HG02970 (cell line): ENCODE measurements around the gene STARD5.
A peak's percentile ranks its signal among the peaks of the same experiment; 100 is the strongest.
"Not testable (repeated sequence)": the region's sequence is repeated elsewhere in the genome, so short reads cannot be mapped to it uniquely, and the experiment has no call there.

Experiments used
- ATAC-seq: cut with Tn5 transposase; IDR thresholded peaks from one replicate; pipeline ENCODE4 v1.9.1; 2021; ENCODE audit warnings: mild to moderate bottlenecking, moderate library complexity, moderate number of reproducible peaks; ENCODE audit not compliant: unreplicated experiment, low FRiP score

Gene STARD5

GRCh38 chr15:81323944-81324881 is at the start of gene STARD5:
Gene STARD5, minus strand, starts transcription at chr15:81324141. Its CDS starts 42 bp downstream, at chr15:81324099.
- peak; percentile 99 for ATAC-seq

- ATAC-seq, result no peak
Measured at GRCh38 chr15:81373176-81373575, 49.2 kb upstream of the STARD5 start.

GRCh38 chr15:81372575-81372974 is 48.6 kb upstream of the STARD5 start:
- ATAC-seq, result no peak

GRCh38 chr15:81363718-81364500 is 40.0 kb upstream of the STARD5 start:
- no peak for ATAC-seq

- no peak for ATAC-seq
Measured at GRCh38 chr15:81363276-81363675, 39.3 kb upstream of the STARD5 start.

- no peak for ATAC-seq
Measured at GRCh38 chr15:81362790-81363189, 38.8 kb upstream of the STARD5 start.

- no peak for ATAC-seq
Measured at GRCh38 chr15:81361891-81362290, 38.0 kb upstream of the STARD5 start.

GRCh38 chr15:81360491-81360890 is 36.5 kb upstream of the STARD5 start:
- ATAC-seq, result no peak

- ATAC-seq, result no peak
Measured at GRCh38 chr15:81358248-81358647, 34.3 kb upstream of the STARD5 start.

- no peak for ATAC-seq
Measured at GRCh38 chr15:81357180-81357686, 33.3 kb upstream of the STARD5 start.

GRCh38 chr15:81356252-81356651 is 32.3 kb upstream of the STARD5 start:
- no peak for ATAC-seq

- ATAC-seq, result no peak
Measured at GRCh38 chr15:81351651-81352050, 27.7 kb upstream of the STARD5 start.

- no peak for ATAC-seq
Measured at GRCh38 chr15:81349271-81349670, 25.3 kb upstream of the STARD5 start.

GRCh38 chr15:81348691-81349090 is 24.8 kb upstream of the STARD5 start:
- ATAC-seq, result not testable (repeated sequence)

- ATAC-seq, result no peak
Measured at GRCh38 chr15:81347910-81348309, 24.0 kb upstream of the STARD5 start.

- ATAC-seq, result no peak
Measured at GRCh38 chr15:81346611-81347010, 22.7 kb upstream of the STARD5 start.

- no peak for ATAC-seq
Measured at GRCh38 chr15:81343371-81343770, 19.4 kb upstream of the STARD5 start.

- ATAC-seq, result no peak
Measured at GRCh38 chr15:81341351-81341750, 17.4 kb upstream of the STARD5 start.

GRCh38 chr15:81339851-81340250 is 15.9 kb upstream of the STARD5 start:
- no peak for ATAC-seq

- no peak for ATAC-seq
Measured at GRCh38 chr15:81339321-81339720, 15.4 kb upstream of the STARD5 start.
